Dendritic cell treated with granulocyte-macrophage colony-stimulating factor and Interleukin-4, amounts not matched to agents 40 ng/mL and 50 ng/mL, for 4 days (primary cell): ENCODE measurements around the gene CLIP1.

Experiments used
- H3K27ac Mint-ChIP-seq: one replicate; pipeline ENCODE4 v1.8.0; 2022; ENCODE audit warnings: mild to moderate bottlenecking, mixed read lengths
- H3K27me3 Mint-ChIP-seq: one replicate; pipeline ENCODE4 v1.8.0; 2022; ENCODE audit warnings: mild to moderate bottlenecking, mixed read lengths
- H3K36me3 Mint-ChIP-seq: one replicate; pipeline ENCODE4 v1.8.0; 2022; ENCODE audit warnings: low read depth, mixed read lengths
- H3K4me1 Mint-ChIP-seq: one replicate; pipeline ENCODE4 v1.8.0; 2022; ENCODE audit warnings: low read depth, mixed read lengths
- H3K4me3 Mint-ChIP-seq: one replicate; pipeline ENCODE4 v1.8.0; 2022; ENCODE audit warnings: mild to moderate bottlenecking, moderate library complexity, mixed read lengths
- H3K9me3 Mint-ChIP-seq: one replicate; pipeline ENCODE4 v1.8.0; 2022; ENCODE audit warnings: mixed read lengths
- intact Hi-C: fragments of 100-400 bp; cut with micrococcal nuclease; formaldehyde crosslinking; loops from one replicate; pipeline ENCODE4 v1.15.0; 2022

Gene CLIP1

DNA sequence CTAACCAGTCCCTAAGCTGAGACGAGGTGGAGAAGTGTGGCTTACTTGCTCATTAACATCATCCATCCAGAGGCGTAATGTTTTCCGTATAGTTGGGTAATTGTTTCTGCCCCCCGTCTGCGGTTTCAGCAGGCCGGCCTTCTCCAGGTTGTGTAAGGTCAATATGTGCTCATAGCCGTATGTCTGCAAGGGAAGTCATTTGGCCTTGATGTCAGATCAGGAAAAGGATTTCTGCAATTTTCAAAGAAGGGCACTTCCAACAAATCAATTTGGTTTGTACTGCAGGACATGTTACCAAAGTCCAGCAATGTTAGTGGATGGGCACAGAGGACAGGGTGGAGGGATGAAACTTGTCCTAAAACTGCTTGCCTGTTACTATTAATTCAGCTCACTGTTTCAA is 186.7 kb downstream of the CLIP1 start:
- H3K27me3 Mint-ChIP-seq: no peaks in the 10 kb centered on the region
- no peak overlapping the region for H3K27ac Mint-ChIP-seq
- H3K4me1 Mint-ChIP-seq: no peaks in the 10 kb centered on the region
- peaks cover 93% of the 10 kb centered on the region for H3K36me3 Mint-ChIP-seq
- no peak overlapping the region for H3K4me3 Mint-ChIP-seq
- no peaks in the 10 kb centered on the region for H3K9me3 Mint-ChIP-seq
- intact Hi-C loops: no loop called here

DNA sequence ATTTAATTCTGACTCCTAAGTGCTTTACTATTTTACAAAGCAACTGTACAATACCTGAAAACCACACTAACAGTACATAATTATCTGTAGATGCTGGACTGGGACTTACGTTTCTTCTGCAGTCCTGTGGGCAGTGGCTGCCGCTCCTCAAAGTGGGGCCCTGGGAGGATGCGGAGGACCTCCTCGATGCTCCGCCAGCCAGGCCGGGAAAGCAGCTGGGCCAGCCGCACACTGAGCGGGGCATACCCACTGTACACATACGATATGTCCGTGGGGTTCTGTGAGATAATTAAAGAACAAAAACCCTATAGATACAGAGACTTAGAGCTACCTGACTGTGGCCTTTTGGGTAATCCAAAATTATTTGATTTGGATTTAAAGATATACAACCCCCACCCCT is 189.8 kb downstream of the CLIP1 start:
- no peak overlapping the region for H3K4me3 Mint-ChIP-seq
- no peaks in the 10 kb centered on the region for H3K9me3 Mint-ChIP-seq
- no peaks in the 10 kb centered on the region for H3K27me3 Mint-ChIP-seq
- intact Hi-C loops: no loop called here
- H3K4me1 Mint-ChIP-seq: no peaks in the 10 kb centered on the region
- peaks cover 89% of the 10 kb centered on the region for H3K36me3 Mint-ChIP-seq
- H3K27ac Mint-ChIP-seq: no peak overlapping the region

DNA sequence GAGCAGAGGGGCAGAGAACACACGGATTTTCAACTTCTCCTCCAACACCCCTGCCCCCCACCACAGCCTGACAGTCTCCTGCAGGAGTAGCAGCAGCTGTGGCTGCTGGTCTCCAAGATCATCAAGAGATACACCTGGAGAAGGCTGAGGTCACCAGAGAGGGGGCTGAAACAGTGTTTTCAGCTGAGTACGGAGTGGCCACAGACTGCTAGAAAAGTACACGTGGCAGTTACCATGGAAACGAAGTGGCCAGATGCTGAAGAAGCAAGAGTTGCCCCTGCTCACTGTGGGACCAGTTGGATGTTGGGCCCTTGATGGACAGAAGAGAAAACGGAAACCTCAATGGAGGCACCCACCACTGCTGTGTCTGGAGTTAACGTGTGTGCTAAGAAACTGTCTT is 191.7 kb downstream of the CLIP1 start:
- H3K27me3 Mint-ChIP-seq: no peaks in the 10 kb centered on the region
- peaks cover 88% of the 10 kb centered on the region for H3K36me3 Mint-ChIP-seq
- H3K27ac Mint-ChIP-seq: no peak overlapping the region
- H3K4me1 Mint-ChIP-seq: peaks cover 12% of the 10 kb centered on the region
- H3K9me3 Mint-ChIP-seq: no peaks in the 10 kb centered on the region
- no peak overlapping the region for H3K4me3 Mint-ChIP-seq
- intact Hi-C loops: no loop called here

DNA sequence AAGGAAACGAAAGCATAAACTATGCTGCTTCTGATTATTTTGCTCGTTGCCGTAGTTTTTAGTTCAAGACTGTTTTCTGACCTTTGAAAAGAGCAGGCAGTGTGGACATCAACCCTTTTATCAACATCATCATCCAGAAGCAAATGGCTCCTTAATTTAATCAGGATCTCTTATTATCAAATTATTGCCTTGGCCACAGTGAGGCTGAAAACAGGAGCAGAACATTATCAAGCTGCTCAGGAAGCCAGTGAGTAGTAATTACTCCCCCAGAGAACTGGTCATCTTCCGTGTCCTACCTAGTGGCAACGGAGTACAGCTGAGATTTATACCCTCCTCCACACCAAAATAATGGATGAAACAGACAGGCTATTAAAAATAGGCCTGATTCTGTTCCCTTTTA is 194.4 kb downstream of the CLIP1 start:
- Mint-ChIP-seq H3K4me3 (no peak overlapping the region), H3K27ac (no peak overlapping the region), H3K9me3 (no peaks in the 10 kb centered on the region), H3K4me1 (peaks cover 31% of the 10 kb centered on the region), H3K36me3 (peaks cover 83% of the 10 kb centered on the region), H3K27me3 (no peaks in the 10 kb centered on the region)
- intact Hi-C loops: loop anchor here (5.0 kb wide), 1 partner anchor 39 kb away; the partner anchor contains the start of gene VPS33A

DNA sequence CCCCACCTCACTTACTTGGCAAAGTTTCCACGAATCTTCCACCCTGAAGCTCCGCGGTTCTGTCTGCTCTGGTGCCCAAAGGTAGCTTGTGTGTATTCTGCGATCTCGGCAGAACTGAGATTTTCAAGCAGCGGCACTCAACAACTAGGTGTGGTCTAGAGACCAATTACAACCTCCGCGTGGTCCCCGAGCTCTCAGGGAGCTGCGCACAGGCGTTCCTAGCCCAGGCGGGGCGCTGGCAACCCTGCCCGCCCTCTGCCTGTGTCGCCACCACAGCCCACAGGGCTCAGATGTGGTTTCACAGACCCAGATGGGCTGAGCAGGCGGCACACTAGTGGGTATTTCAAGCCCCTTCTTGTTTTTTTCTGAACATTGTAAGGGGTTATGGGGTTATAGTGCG is 195.1 kb downstream of the CLIP1 start:
- no peaks in the 10 kb centered on the region for H3K27me3 Mint-ChIP-seq
- H3K9me3 Mint-ChIP-seq: no peaks in the 10 kb centered on the region
- intact Hi-C loops: loop anchor here (5.0 kb wide), 1 partner anchor 40 kb away; the partner anchor contains the start of gene VPS33A
- peaks cover 83% of the 10 kb centered on the region for H3K36me3 Mint-ChIP-seq
- H3K4me3 Mint-ChIP-seq: peak overlapping the region; percentile 67
- peaks cover 31% of the 10 kb centered on the region for H3K4me1 Mint-ChIP-seq
- H3K27ac Mint-ChIP-seq: peak overlapping the region; percentile 70

DNA sequence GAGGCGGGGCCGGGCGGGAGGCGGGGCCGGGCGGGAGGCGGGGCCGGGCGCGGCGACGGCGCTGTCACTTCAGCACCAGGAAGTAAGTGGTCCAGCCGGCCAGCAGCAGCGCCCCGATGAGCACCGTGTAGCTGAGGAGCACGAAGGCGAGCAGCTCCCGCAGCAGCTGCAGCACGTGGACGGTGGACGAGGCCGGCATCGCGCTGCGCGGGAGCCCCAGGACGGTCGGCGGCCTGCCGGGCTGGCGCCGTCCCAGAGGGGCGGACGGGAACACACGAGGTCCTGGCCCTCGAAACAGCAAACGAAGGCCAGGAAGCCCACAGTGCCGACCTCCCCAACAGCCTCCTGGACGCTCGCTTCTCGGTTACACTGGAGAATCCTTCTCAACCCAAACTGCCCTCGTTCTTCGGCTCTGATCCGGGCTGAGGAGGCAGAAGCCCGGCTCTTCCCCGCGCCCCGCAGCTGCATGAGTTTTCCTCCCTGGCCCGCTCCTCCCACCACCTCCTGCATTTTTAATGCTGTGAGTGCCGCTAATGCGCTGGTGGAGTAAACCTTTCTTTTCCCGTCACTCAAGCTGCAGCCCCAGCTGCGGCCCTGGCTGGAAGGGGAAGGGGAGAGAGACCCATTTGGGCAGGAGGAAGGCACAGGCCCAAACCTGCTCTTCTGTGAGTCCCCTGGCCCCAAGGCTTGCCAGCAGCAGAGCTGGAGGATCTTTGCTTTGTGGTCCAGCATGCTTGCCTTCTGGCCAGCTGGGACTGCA is 195.9 kb downstream of the CLIP1 start:
- H3K27ac Mint-ChIP-seq: peak overlapping the region; percentile 70
- peak overlapping the region; percentile 67 for H3K4me3 Mint-ChIP-seq
- no peaks in the 10 kb centered on the region for H3K9me3 Mint-ChIP-seq
- H3K36me3 Mint-ChIP-seq: peaks cover 83% of the 10 kb centered on the region
- H3K27me3 Mint-ChIP-seq: no peaks in the 10 kb centered on the region
- intact Hi-C loops: loop anchor here (5.0 kb wide), 1 partner anchor 41 kb away; the partner anchor contains the start of gene VPS33A
- peaks cover 36% of the 10 kb centered on the region for H3K4me1 Mint-ChIP-seq

DNA sequence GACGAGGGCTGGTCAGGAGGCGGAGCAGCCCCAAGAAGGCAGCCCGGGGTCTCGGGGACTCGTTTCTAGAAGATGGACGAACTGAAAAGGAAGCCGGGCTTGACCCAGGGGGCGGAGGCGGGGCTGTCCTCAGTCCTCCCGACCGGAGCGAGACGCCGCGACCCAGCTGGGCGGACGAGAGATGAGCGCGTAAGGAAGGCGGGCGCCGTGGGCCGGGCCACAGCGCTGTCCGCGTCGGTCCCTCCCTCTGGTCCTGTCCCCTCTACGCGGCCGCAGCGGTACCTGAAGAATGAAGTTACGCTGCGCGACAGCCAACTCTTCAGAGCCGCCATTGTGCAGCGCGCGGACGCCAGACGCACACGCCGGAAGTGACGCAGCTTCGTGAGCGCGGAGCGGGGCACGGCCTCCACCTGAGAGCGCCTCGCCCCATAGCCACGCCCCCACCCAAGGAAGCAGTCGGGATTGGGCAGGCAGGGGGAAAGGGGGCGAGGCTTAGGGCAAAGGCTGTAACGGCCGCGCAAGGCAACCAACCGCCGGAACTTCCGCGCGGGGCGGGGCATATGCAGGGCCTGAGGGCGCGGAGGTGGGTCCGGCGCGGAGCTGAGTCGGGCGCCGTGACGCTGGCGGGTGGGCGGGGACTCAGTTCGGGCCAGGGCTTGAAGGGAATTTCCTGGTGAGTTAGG is 196.6 kb downstream of the CLIP1 start, which contains the start of gene DIABLO:
Gene DIABLO, minus strand, starts transcription at position 370 of the 683 bp plus-strand sequence. Its CDS starts 38 bp downstream, at position 332.
- Mint-ChIP-seq H3K27ac (peak within 1 kb of the TSS; percentile 97), H3K4me1 (peaks cover 38% of the 10 kb centered on the region), H3K9me3 (no peaks in the 10 kb centered on the region), H3K27me3 (no peaks in the 10 kb centered on the region), H3K36me3 (peaks cover 83% of the 10 kb centered on the region), H3K4me3 (peak within 1 kb of the TSS; percentile 90)
- intact Hi-C loops: loop anchor here (5.0 kb wide), 1 partner anchor 41 kb away; the partner anchor contains the start of gene VPS33A
